Gastroesophageal sphincter (tissue), 4 donors: ENCODE results near the gene FYB1. TPM values are rescaled to one million over a fixed set of nuclear protein-coding genes. Genes with fewer than 3 reads are reported as not detected.

Experiments used
- ATAC-seq: fragments of 150-250 bp; one replicate; pipeline ENCODE4 v1.9.1; 2016; ENCODE audit warnings: mild to moderate bottlenecking, moderate library complexity
- H3K27ac ChIP-seq, 4 donors: fragments of 200-600 bp; sonication (generic) in 3 of 4; 1 replicate in 3 of 4; 2 replicates in 1 of 4; pipeline ENCODE4 v1.5.1; 2016 to 2019
- H3K27me3 ChIP-seq: fragments of 200-600 bp; sonication (generic); one replicate; pipeline ENCODE4 v1.5.1; 2019
- H3K36me3 ChIP-seq, 2 donors: fragments of 200-600 bp; sonication (generic); one replicate each; pipeline ENCODE4 v1.5.1; 2019; ENCODE audit warnings: control low read depth in 1 of 2
- H3K4me1 ChIP-seq, 3 donors: fragments of 200-600 bp; sonication (generic); 1 replicate in 2 of 3; 2 replicates in 1 of 3; pipeline ENCODE4 v1.5.1; 2016 to 2019; ENCODE audit warnings: control low read depth in 2 of 3
- H3K4me3 ChIP-seq, 2 donors: fragments of 200-600 bp; sonication (generic); one replicate each; pipeline ENCODE4 v1.5.1; 2019; ENCODE audit warnings: mild to moderate bottlenecking in 1 of 2, moderate library complexity in 1 of 2
- H3K9me3 ChIP-seq, 3 donors: fragments of 200-600 bp; sonication (generic); one replicate each; pipeline ENCODE4 v1.5.1; 2017 to 2019; ENCODE audit warnings: control low read depth in 2 of 3
- CTCF ChIP-seq, 4 experiments: fragments of 200-600 bp in 2 of 4; fragments of 450-650 bp in 2 of 4; sonication (generic) in 1 of 4; IDR thresholded peaks; one replicate each; pipeline ENCODE4 v1.5.1; 2017 to 2019; ENCODE audit warnings: antibody characterized with exemption in 4 of 4, mild to moderate bottlenecking in 2 of 4, moderate library complexity in 2 of 4
- EP300 ChIP-seq: sonication (generic); formaldehyde crosslinking; IDR thresholded peaks from one replicate; pipeline ENCODE4 v1.6.1; 2017; ENCODE audit warnings: antibody characterized with exemption, mild to moderate bottlenecking
- POLR2A ChIP-seq, 2 donors: fragments of 450-650 bp; IDR thresholded peaks; one replicate each; pipeline ENCODE4 v1.6.1; 2017; ENCODE audit warnings: antibody characterized with exemption in 2 of 2, mild to moderate bottlenecking in 2 of 2, moderate library complexity in 1 of 2
- POLR2AphosphoS5 ChIP-seq: sonication (generic); formaldehyde crosslinking; IDR thresholded peaks from one replicate; pipeline ENCODE4 v1.6.1; 2017; ENCODE audit warnings: antibody characterized with exemption
- WGBS, 2 donors: methylation state at CpG; one replicate each; pipeline ENCODE4 v1.1.5; 2018; ENCODE audit warnings: low coverage in 1 of 2; 5-methylcytosine and 5-hydroxymethylcytosine counted together
- total RNA-seq, 4 donors: library from RNA; depleted of rRNA; stranded (reverse); fragments of >200 nt; gene quantifications; one replicate each; pipeline ENCODE4 v1.1.0, GENCODE V29; 2016

The FYB1 gene
- total RNA-seq, 4 donors from 2014 or later, result 2.5 to 9.3 (median 5.9) TPM

- WGBS, 2 donors, result 86 to 88% methylated on average over 3 of the region's 3 CpGs
- ATAC-seq, result no peak
Measured at GRCh38 chr5:39228596-39228995, 9.2 kb upstream of the FYB1 start.

GRCh38 chr5:39226558-39226957 lies 7.2 kb upstream of the FYB1 start:
- Histone ChIP-seq H3K27me3 (no peaks in the 10 kb centered on the region), H3K36me3 (no peaks in the 10 kb centered on the region), H3K4me3 (no peak overlapping the region), H3K4me1 (no peaks in the 10 kb centered on the region), H3K27ac (no peak overlapping the region), H3K9me3 (no peaks in the 10 kb centered on the region)
- WGBS, 2 donors, result 88 to 92% methylated on average over 1 of the region's 1 CpG
- no peak for TF ChIP-seq EP300
- no peak for TF ChIP-seq POLR2A (IDR thresholded peaks at IDR 0.05)
- no peak for TF ChIP-seq CTCF (IDR thresholded peaks at IDR 0.05)
- no peak for TF ChIP-seq POLR2AphosphoS5
- ATAC-seq, result no peak

More at GRCh38 chr5:39228596-39228995, 9.2 kb upstream of the FYB1 start:
- TF ChIP-seq EP300, result no peak
- TF ChIP-seq POLR2AphosphoS5, result no peak
- TF ChIP-seq CTCF (IDR thresholded peaks at IDR 0.05), result no peak
- H3K27ac ChIP-seq, result no peak overlapping the region
- no peaks in the 10 kb centered on the region for H3K36me3 ChIP-seq
- no peaks in the 10 kb centered on the region for H3K27me3 ChIP-seq
- no peaks in the 10 kb centered on the region for H3K9me3 ChIP-seq
- no peaks in the 10 kb centered on the region for H3K4me1 ChIP-seq
- H3K4me3 ChIP-seq, result no peak overlapping the region

GRCh38 chr5:39226100-39226451 lies 6.7 kb upstream of the FYB1 start:
- no peaks in the 10 kb centered on the region for H3K36me3 ChIP-seq
- no peak overlapping the region for H3K4me3 ChIP-seq
- no peak overlapping the region for H3K27ac ChIP-seq
- H3K4me1 ChIP-seq, result no peaks in the 10 kb centered on the region
- ATAC-seq, result no peak
- no peaks in the 10 kb centered on the region for H3K27me3 ChIP-seq
- H3K9me3 ChIP-seq, result no peaks in the 10 kb centered on the region
- 85 to 87% methylated on average over 3 of the region's 3 CpGs for WGBS, 2 donors
- TF ChIP-seq CTCF (IDR thresholded peaks at IDR 0.05), result no peak

DNA sequence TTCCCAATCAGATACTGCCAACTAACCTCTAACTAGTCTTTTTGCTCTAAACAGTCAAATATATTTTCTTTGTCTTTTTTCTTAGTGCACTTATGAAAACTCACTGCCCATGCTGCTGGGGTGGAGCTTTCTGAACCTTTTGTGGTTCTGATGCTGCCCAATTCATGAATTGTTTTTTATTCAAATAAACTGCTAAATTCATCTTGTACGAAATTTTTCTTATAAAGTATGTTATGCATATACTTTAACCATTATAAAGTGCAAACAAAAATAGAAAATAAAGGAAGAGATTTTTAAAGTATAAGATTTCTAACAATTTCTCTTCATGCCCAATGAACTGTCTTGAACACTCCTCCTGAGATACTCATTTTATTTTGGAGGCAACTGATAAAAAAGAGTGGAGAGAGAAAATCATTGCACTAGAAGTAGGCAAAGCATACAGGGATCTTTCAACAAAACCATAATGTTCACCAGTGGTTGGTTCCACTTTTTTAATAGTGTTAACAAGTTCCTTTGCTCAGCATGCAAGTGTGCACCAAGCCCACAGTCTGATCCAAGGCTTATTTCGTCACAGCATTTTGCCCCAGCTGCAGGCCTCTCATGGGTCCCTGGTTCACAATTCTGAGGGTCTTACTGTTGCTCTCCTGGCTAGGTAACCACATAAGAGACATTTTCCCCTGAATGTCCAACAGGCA lies 6.2 kb upstream of the FYB1 start:
- ATAC-seq, result no peak
- WGBS, 2 donors, result 89 to 93% methylated on average over 2 of the region's 2 CpGs
- H3K4me3 ChIP-seq, result no peak overlapping the region
- H3K36me3 ChIP-seq, result no peaks in the 10 kb centered on the region
- H3K4me1 ChIP-seq, result no peaks in the 10 kb centered on the region
- TF ChIP-seq EP300 (no peak), POLR2A (IDR thresholded peaks at IDR 0.05) (no peak), POLR2AphosphoS5 (no peak), CTCF (IDR thresholded peaks at IDR 0.05) (no peak)
- H3K27ac ChIP-seq, result no peak overlapping the region
- H3K27me3 ChIP-seq, result no peaks in the 10 kb centered on the region
- H3K9me3 ChIP-seq, result no peaks in the 10 kb centered on the region

GRCh38 chr5:39224196-39224761 lies 4.9 kb upstream of the FYB1 start:
- no peak overlapping the region for H3K27ac ChIP-seq
- TF ChIP-seq POLR2AphosphoS5, result no peak
- TF ChIP-seq POLR2A (IDR thresholded peaks at IDR 0.05), result no peak
- no peak for TF ChIP-seq EP300
- TF ChIP-seq CTCF (IDR thresholded peaks at IDR 0.05), result no peak
- no peaks in the 10 kb centered on the region for H3K36me3 ChIP-seq
- H3K9me3 ChIP-seq, result no peaks in the 10 kb centered on the region
- no peaks in the 10 kb centered on the region for H3K27me3 ChIP-seq
- H3K4me1 ChIP-seq, result peaks cover 0 to 4% (median 0%) of the 10 kb centered on the region in 3 donors
- WGBS, 2 donors, result 34 to 66% methylated on average over 2 to 5 of the region's 5 CpGs
- peak; percentile 57 for ATAC-seq
- no peak overlapping the region for H3K4me3 ChIP-seq
